H9 (cell line): ENCODE data around the gene GPHN. TPM values are rescaled to one million over a fixed set of nuclear protein-coding genes. Genes with fewer than 3 reads are reported as not detected.
A peak's percentile ranks its signal among the peaks of the same experiment; 100 is the strongest.

Source experiments
- DNase-seq: peaks from one replicate; pipeline ENCODE4 v3.0.0-alpha.2; 2017
- H2AFZ ChIP-seq: one replicate; pipeline ENCODE4 v1.6.1; 2013; ENCODE audit warnings: mild to moderate bottlenecking, low read length, control low read depth, moderate library complexity
- H2AK5ac ChIP-seq: 2 replicates; pipeline ENCODE4 v1.6.1; 2013; ENCODE audit warnings: low read length, control low read depth, mixed read lengths; ENCODE audit not compliant: insufficient read length
- H2BK120ac ChIP-seq: one replicate; pipeline ENCODE4 v1.6.1; 2013; ENCODE audit warnings: low read depth, mild to moderate bottlenecking, low read length, control low read depth, inconsistent platforms; ENCODE audit not compliant: poor library complexity, severe bottlenecking
- H2BK12ac ChIP-seq: 2 replicates; pipeline ENCODE4 v1.6.1; 2013; ENCODE audit warnings: low read length, control low read depth, mixed read lengths, low read depth; ENCODE audit not compliant: insufficient read length
- H2BK15ac ChIP-seq: 2 replicates; pipeline ENCODE4 v1.6.1; 2013; ENCODE audit warnings: low read depth, low read length, control low read depth
- H2BK20ac ChIP-seq: one replicate; pipeline ENCODE4 v1.6.1; 2013; ENCODE audit warnings: low read depth, mild to moderate bottlenecking, low read length, control low read depth, inconsistent platforms; ENCODE audit not compliant: poor library complexity, severe bottlenecking
- H2BK5ac ChIP-seq: 2 replicates; pipeline ENCODE4 v1.6.1; 2013; ENCODE audit warnings: low read length, control low read depth, mixed read lengths; ENCODE audit not compliant: insufficient read length
- H3K14ac ChIP-seq: 2 replicates; pipeline ENCODE4 v1.6.1; 2013; ENCODE audit warnings: low read length, control low read depth; ENCODE audit not compliant: insufficient read depth
- H3K18ac ChIP-seq: 2 replicates; pipeline ENCODE4 v1.6.1; 2013; ENCODE audit warnings: low read depth, mild to moderate bottlenecking, mixed read lengths, low read length, control low read depth; ENCODE audit not compliant: insufficient read length
- H3K23ac ChIP-seq: 2 replicates; pipeline ENCODE4 v1.6.1; 2013; ENCODE audit warnings: low read length, control low read depth, mixed read lengths, low read depth; ENCODE audit not compliant: insufficient read length
- H3K23me2 ChIP-seq: 2 replicates; pipeline ENCODE4 v1.6.1; 2013; ENCODE audit warnings: low read depth, mild to moderate bottlenecking, mixed read lengths, low read length, control low read depth; ENCODE audit not compliant: insufficient read length, poor library complexity, severe bottlenecking
- H3K27ac ChIP-seq: 2 replicates; pipeline ENCODE4 v1.5.1; 2013; ENCODE audit warnings: low read length, control low read depth, mixed read lengths, low read depth; ENCODE audit not compliant: insufficient read length
- H3K27me3 ChIP-seq: 2 replicates; pipeline ENCODE4 v1.6.1; 2013; ENCODE audit warnings: low read length, control low read depth, inconsistent platforms; ENCODE audit not compliant: insufficient read depth
- H3K4ac ChIP-seq: 2 replicates; pipeline ENCODE4 v1.6.1; 2013; ENCODE audit warnings: low read depth, mild to moderate bottlenecking, control low read depth, inconsistent platforms, low read length, moderate library complexity
- H3K4me1 ChIP-seq: 2 replicates; pipeline ENCODE4 v1.6.1; 2013; ENCODE audit warnings: low read length, control low read depth, inconsistent platforms; ENCODE audit not compliant: insufficient read depth
- H3K4me2 ChIP-seq: 2 replicates; pipeline ENCODE4 v1.6.1; 2013; ENCODE audit warnings: low read length, control low read depth, mixed read lengths; ENCODE audit not compliant: insufficient read length, insufficient read depth
- H3K56ac ChIP-seq: 2 replicates; pipeline ENCODE4 v1.6.1; 2013; ENCODE audit warnings: low read depth, mild to moderate bottlenecking, mixed read lengths, low read length, control low read depth; ENCODE audit not compliant: insufficient read length
- H3K79me1 ChIP-seq: 2 replicates; pipeline ENCODE4 v1.6.1; 2013; ENCODE audit warnings: low read depth, mild to moderate bottlenecking, moderate library complexity, low read length, control low read depth, inconsistent platforms; ENCODE audit not compliant: insufficient read depth, poor library complexity, severe bottlenecking
- H3K79me2 ChIP-seq: 2 replicates; pipeline ENCODE4 v1.6.1; 2013; ENCODE audit warnings: low read length, control low read depth, inconsistent platforms; ENCODE audit not compliant: insufficient read depth
- H3K9ac ChIP-seq: 2 replicates; pipeline ENCODE4 v1.6.1; 2013; ENCODE audit warnings: low read length, control low read depth, mixed read lengths; ENCODE audit not compliant: insufficient read length; ENCODE audit errors: extremely low read depth
- H3K9me3 ChIP-seq: one replicate; pipeline ENCODE4 v1.6.1; 2013; ENCODE audit warnings: low read depth, low read length, inconsistent platforms; ENCODE audit not compliant: control insufficient read depth
- H3T11ph ChIP-seq: one replicate; pipeline ENCODE4 v1.6.1; 2013; ENCODE audit warnings: mild to moderate bottlenecking, low read length, control low read depth, inconsistent platforms
- H4K20me1 ChIP-seq: one replicate; pipeline ENCODE4 v1.6.1; 2013; ENCODE audit not compliant: control insufficient read depth, insufficient read length, insufficient read depth
- H4K5ac ChIP-seq: 2 replicates; pipeline ENCODE4 v1.6.1; 2013; ENCODE audit warnings: low read depth, mild to moderate bottlenecking, mixed read lengths, low read length, control low read depth; ENCODE audit not compliant: insufficient read length
- H4K8ac ChIP-seq: replicated peaks from 2 replicates; pipeline ENCODE4 v1.6.1; 2013; ENCODE audit warnings: low read length, control low read depth, mixed read lengths, low read depth; ENCODE audit not compliant: insufficient read length
- H4K91ac ChIP-seq: 2 replicates; pipeline ENCODE4 v1.6.1; 2013; ENCODE audit warnings: low read depth, mild to moderate bottlenecking, moderate library complexity, mixed read lengths, low read length, control low read depth; ENCODE audit not compliant: insufficient read length
- H3K27ac Mint-ChIP-seq, 3 experiments: 2 replicates in 2 of 3; 3 replicates in 1 of 3; pipeline ENCODE4 v1.8.0; 2020 to 2021; ENCODE audit warnings: mixed read lengths in 3 of 3, mild to moderate bottlenecking in 1 of 3, moderate library complexity in 1 of 3
- H3K27me3 Mint-ChIP-seq: 2 replicates; pipeline ENCODE4 v1.8.0; 2021; ENCODE audit warnings: low read depth, mild to moderate bottlenecking, moderate library complexity, mixed read lengths
- H3K36me3 Mint-ChIP-seq, 3 experiments: 2 replicates in 2 of 3; 3 replicates in 1 of 3; pipeline ENCODE4 v1.8.0; 2020 to 2021; ENCODE audit warnings: low read depth in 3 of 3, mixed read lengths in 3 of 3; ENCODE audit not compliant: insufficient read depth in 1 of 3
- H3K4me1 Mint-ChIP-seq, 2 experiments: 2 replicates each; pipeline ENCODE4 v1.8.0; 2020; ENCODE audit warnings: mixed read lengths in 2 of 2
- H3K4me3 Mint-ChIP-seq, 2 experiments: 2 replicates in 1 of 2; 3 replicates in 1 of 2; pipeline ENCODE4 v1.8.0; 2020 to 2021; ENCODE audit warnings: mild to moderate bottlenecking in 2 of 2, mixed read lengths in 2 of 2, moderate library complexity in 1 of 2
- H3K9me3 Mint-ChIP-seq, 2 experiments: 2 replicates in 1 of 2; 3 replicates in 1 of 2; pipeline ENCODE4 v1.8.0; 2020; ENCODE audit warnings: mild to moderate bottlenecking in 2 of 2, mixed read lengths in 2 of 2, moderate library complexity in 1 of 2
- CTCF ChIP-seq: fragments of 200-600 bp; sonication (generic); conservative IDR thresholded peaks from 3 replicates; pipeline ENCODE4 v1.8.0; 2021; ENCODE audit warnings: antibody characterized with exemption, mild to moderate bottlenecking
- WGBS: extraction: QIAGEN DNeasy Blood & Tissue Kit; methylation state at CpG from one replicate; pipeline ENCODE4 v1.1.7; 2013; ENCODE audit warnings: missing lambda C conversion rate, low lambda C conversion rate, mixed read lengths; ENCODE audit not compliant: insufficient read length; ENCODE audit errors: extremely low coverage; 5-methylcytosine and 5-hydroxymethylcytosine counted together
- total RNA-seq: library from RNA; stranded (reverse); gene quantifications from 2 replicates; pipeline ENCODE4 v1.2.1, GENCODE V29; 2021

Gene GPHN
- total RNA-seq, 1 experiment from 2014 or later, result 16.1 TPM

GRCh38 chr14:66746316-66747006 lies 238.5 kb downstream of the GPHN start:
- Mint-ChIP-seq H3K4me3 (no peak overlapping the region), H3K4me1 (no peaks in the 10 kb centered on the region), H3K27me3 (no peaks in the 10 kb centered on the region), H3K36me3 (no peaks in the 10 kb centered on the region; a peak in 1 of 7 replicates), H3K9me3 (no peaks in the 10 kb centered on the region; a peak in 1 of 5 replicates), H3K27ac (no peak overlapping the region)
- Histone ChIP-seq H3T11ph (no peak overlapping the region), H2BK15ac (no peak overlapping the region), H2BK12ac (no peak overlapping the region), H3K23me2 (no peaks in the 10 kb centered on the region), H4K8ac (no peak overlapping the region), H4K5ac (no peak overlapping the region), H3K4ac (no peak overlapping the region), H3K14ac (no peak overlapping the region), H3K27me3 (no peaks in the 10 kb centered on the region), H3K56ac (no peak overlapping the region), H2BK20ac (no peak overlapping the region), H3K9me3 (no peaks in the 10 kb centered on the region), H3K4me1 (no peaks in the 10 kb centered on the region), H3K4me2 (no peak overlapping the region), H2BK5ac (no peak overlapping the region), H2BK120ac (no peak overlapping the region), H2AFZ (no peak overlapping the region), H3K9ac (no peak overlapping the region), H3K79me1 (no peaks in the 10 kb centered on the region), H3K18ac (no peak overlapping the region), H4K91ac (no peak overlapping the region), H3K27ac (no peak overlapping the region), H4K20me1 (no peaks in the 10 kb centered on the region), H2AK5ac (no peak overlapping the region), H3K79me2 (no peaks in the 10 kb centered on the region), H3K23ac (no peak overlapping the region)
- peak; percentile 72 for TF ChIP-seq CTCF
- no CpG with 5 or more reads among the region's 2 CpGs for WGBS
- no peak for DNase-seq
